ENCODE measurements around the gene MACROD1. TPM values are rescaled to one million over a fixed set of nuclear protein-coding genes. Genes with fewer than 3 reads are reported as not detected.

MACROD1 gene
- total RNA-seq, 1 donor = 17.7 TPM

- Histone ChIP-seq H3K4me1 (ENCODE audit: insufficient read depth, low read length) (peaks cover 5% of the 10 kb centered on the region), H3K79me2 (ENCODE audit: insufficient read depth, low read length) (no peaks in the 10 kb centered on the region), H3K9me3 (ENCODE audit: low read depth, low read length) (no peaks in the 10 kb centered on the region), H3K27ac (ENCODE audit: low read depth, low read length) (no peak overlapping the region), H2AFZ (ENCODE audit: low read length) (no peak overlapping the region), H3K36me3 (ENCODE audit: insufficient read depth, low read length) (no peaks in the 10 kb centered on the region), H4K20me1 (ENCODE audit: insufficient read depth, low read length) (peaks cover 7% of the 10 kb centered on the region), H3K4me2 (ENCODE audit: insufficient read depth, low read length) (no peak overlapping the region), H3K4me3 (ENCODE audit: insufficient read depth, low read length) (no peak overlapping the region), H3K27me3 (ENCODE audit: insufficient read depth, low read length) (no peaks in the 10 kb centered on the region)
- no peak for TF ChIP-seq CTCF (IDR thresholded peaks at IDR 0.05; ENCODE audit: extremely low read depth, low read depth, low read length)
- no peak for DNase-seq (ENCODE audit: insufficient read length, low spot score, missing footprints)
Observed at GRCh38 chr11:64053699-64054098, 112.2 kb downstream of the MACROD1 start.

- TF ChIP-seq CTCF (IDR thresholded peaks at IDR 0.05; ENCODE audit: extremely low read depth, low read depth, low read length) = no peak
- no peaks in the 10 kb centered on the region for H3K36me3 ChIP-seq (ENCODE audit: insufficient read depth, low read length)
- no peak overlapping the region for H3K27ac ChIP-seq (ENCODE audit: low read depth, low read length)
- H3K79me2 ChIP-seq (ENCODE audit: insufficient read depth, low read length) = no peaks in the 10 kb centered on the region
- peaks cover 3% of the 10 kb centered on the region for H3K4me1 ChIP-seq (ENCODE audit: insufficient read depth, low read length)
- no peak overlapping the region for H3K4me2 ChIP-seq (ENCODE audit: insufficient read depth, low read length)
- no peak for DNase-seq (ENCODE audit: insufficient read length, low spot score, missing footprints)
- no peak overlapping the region for H2AFZ ChIP-seq (ENCODE audit: low read length)
- peaks cover 6% of the 10 kb centered on the region for H4K20me1 ChIP-seq (ENCODE audit: insufficient read depth, low read length)
- no peaks in the 10 kb centered on the region for H3K9me3 ChIP-seq (ENCODE audit: low read depth, low read length)
- H3K27me3 ChIP-seq (ENCODE audit: insufficient read depth, low read length) = no peaks in the 10 kb centered on the region
- no peak overlapping the region for H3K4me3 ChIP-seq (ENCODE audit: insufficient read depth, low read length)
Observed at GRCh38 chr11:64052938-64053622, 112.8 kb downstream of the MACROD1 start.

- H2AFZ ChIP-seq (ENCODE audit: low read length) = no peak overlapping the region
- no peak for TF ChIP-seq CTCF (IDR thresholded peaks at IDR 0.05; ENCODE audit: extremely low read depth, low read depth, low read length)
- no peaks in the 10 kb centered on the region for H3K36me3 ChIP-seq (ENCODE audit: insufficient read depth, low read length)
- H3K4me2 ChIP-seq (ENCODE audit: insufficient read depth, low read length) = no peak overlapping the region
- no peak for DNase-seq (ENCODE audit: insufficient read length, low spot score, missing footprints)
- H3K4me3 ChIP-seq (ENCODE audit: insufficient read depth, low read length) = no peak overlapping the region
- H4K20me1 ChIP-seq (ENCODE audit: insufficient read depth, low read length) = peaks cover 3% of the 10 kb centered on the region
- H3K79me2 ChIP-seq (ENCODE audit: insufficient read depth, low read length) = no peaks in the 10 kb centered on the region
- no peak overlapping the region for H3K27ac ChIP-seq (ENCODE audit: low read depth, low read length)
- H3K9me3 ChIP-seq (ENCODE audit: low read depth, low read length) = no peaks in the 10 kb centered on the region
- H3K27me3 ChIP-seq (ENCODE audit: insufficient read depth, low read length) = no peaks in the 10 kb centered on the region
- H3K4me1 ChIP-seq (ENCODE audit: insufficient read depth, low read length) = no peaks in the 10 kb centered on the region
Observed at GRCh38 chr11:64052436-64052835, 113.5 kb downstream of the MACROD1 start.

- H3K79me2 ChIP-seq (ENCODE audit: insufficient read depth, low read length) = no peaks in the 10 kb centered on the region
- H3K36me3 ChIP-seq (ENCODE audit: insufficient read depth, low read length) = no peaks in the 10 kb centered on the region
- no peak for TF ChIP-seq CTCF (IDR thresholded peaks at IDR 0.05; ENCODE audit: extremely low read depth, low read depth, low read length)
Observed at GRCh38 chr11:64051297-64051696, 114.6 kb downstream of the MACROD1 start.

More at GRCh38 chr11:64051297-64051696, 114.6 kb downstream of the MACROD1 start:
- Histone ChIP-seq H3K27ac (ENCODE audit: low read depth, low read length) (no peak overlapping the region), H3K4me3 (ENCODE audit: insufficient read depth, low read length) (no peak overlapping the region), H3K27me3 (ENCODE audit: insufficient read depth, low read length) (no peaks in the 10 kb centered on the region), H2AFZ (ENCODE audit: low read length) (no peak overlapping the region), H3K4me1 (ENCODE audit: insufficient read depth, low read length) (no peaks in the 10 kb centered on the region), H3K9me3 (ENCODE audit: low read depth, low read length) (no peaks in the 10 kb centered on the region), H4K20me1 (ENCODE audit: insufficient read depth, low read length) (peaks cover 3% of the 10 kb centered on the region), H3K4me2 (ENCODE audit: insufficient read depth, low read length) (no peak overlapping the region)
- no peak for DNase-seq (ENCODE audit: insufficient read length, low spot score, missing footprints)
